GM18858 (cell line): ENCODE results near the gene SNAPC1.

Source experiments
- ATAC-seq: cut with Tn5 transposase; IDR thresholded peaks from one replicate; pipeline ENCODE4 v1.9.1; 2021; ENCODE audit not compliant: unreplicated experiment

Gene SNAPC1

GRCh38 chr14:61805451-61805850 is 43.2 kb downstream of the SNAPC1 start:
- no peak for ATAC-seq

- ATAC-seq = no peak
Measured at GRCh38 chr14:61811882-61812346, 49.7 kb downstream of the SNAPC1 start.

DNA sequence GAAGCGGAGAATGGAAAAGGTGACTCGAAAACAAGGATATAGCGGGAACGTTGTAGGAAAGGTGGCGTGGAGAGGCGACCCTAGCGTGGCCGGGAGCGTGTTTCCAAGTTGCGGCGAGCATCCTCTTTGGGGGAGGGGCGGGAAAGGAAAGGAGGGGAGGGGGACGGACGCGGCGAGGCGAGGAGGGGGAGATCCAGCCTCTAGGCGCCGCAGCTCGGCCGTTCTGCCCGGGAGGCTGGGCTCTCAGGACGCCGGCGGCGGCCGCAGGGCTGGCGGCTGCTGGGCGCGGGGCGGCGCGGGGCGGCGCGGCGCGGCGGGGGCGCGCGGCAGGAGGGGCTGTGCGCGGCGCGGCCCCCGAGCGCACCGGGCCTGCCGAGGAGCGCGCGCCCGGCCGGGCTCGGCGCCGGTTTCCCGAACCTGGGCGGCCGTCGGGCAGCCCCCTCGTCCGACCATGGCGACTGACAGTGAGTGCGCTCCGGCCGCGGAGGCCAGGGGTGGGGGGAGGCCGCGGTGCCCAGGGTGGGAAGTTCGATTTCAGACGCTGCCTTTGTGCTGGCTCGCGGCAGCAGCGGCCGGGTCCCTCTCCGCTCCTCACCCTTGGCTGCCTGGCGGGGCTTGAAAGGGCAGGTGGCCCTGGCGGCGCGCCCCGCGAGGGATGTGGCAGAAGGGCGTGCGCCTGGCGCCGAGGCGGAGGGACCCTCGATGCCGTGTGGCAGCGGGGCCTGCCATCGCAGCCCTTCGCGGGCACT is 50.3 kb downstream of the SNAPC1 start, which contains the start of gene SYT16:
Gene SYT16, plus strand, starts transcription at position 357 of the 749 bp plus-strand sequence.
- ATAC-seq = no peak

- ATAC-seq = no peak
Measured at GRCh38 chr14:61813096-61813606, 50.9 kb downstream of the SNAPC1 start.

- no peak for ATAC-seq
Measured at GRCh38 chr14:61822458-61822857, 60.2 kb downstream of the SNAPC1 start.

GRCh38 chr14:61832783-61833182 is 70.6 kb downstream of the SNAPC1 start:
- no peak for ATAC-seq

DNA sequence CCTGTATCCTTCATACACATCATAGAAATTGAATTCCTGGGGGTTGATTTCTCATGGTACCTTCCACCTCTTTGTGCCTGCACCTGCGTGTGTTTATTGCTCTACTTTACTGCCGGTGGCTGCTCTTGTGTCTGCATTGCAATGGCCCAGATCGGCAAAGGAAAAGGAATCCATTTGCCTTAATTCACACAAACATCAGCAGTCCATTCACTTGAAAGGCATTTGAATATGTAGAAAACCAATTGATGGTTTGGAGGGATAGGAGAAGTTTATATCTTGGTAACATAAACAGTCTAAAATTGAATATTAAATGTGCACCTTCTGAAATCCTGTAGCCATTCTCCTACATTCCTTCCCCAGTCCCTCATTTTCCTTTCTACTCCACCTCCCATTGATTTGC is 74.0 kb downstream of the SNAPC1 start:
- no peak for ATAC-seq

- no peak for ATAC-seq
Measured at GRCh38 chr14:61836807-61837206, 74.6 kb downstream of the SNAPC1 start.

GRCh38 chr14:61837336-61838229 is 75.4 kb downstream of the SNAPC1 start:
- peak; percentile 89 for ATAC-seq

DNA sequence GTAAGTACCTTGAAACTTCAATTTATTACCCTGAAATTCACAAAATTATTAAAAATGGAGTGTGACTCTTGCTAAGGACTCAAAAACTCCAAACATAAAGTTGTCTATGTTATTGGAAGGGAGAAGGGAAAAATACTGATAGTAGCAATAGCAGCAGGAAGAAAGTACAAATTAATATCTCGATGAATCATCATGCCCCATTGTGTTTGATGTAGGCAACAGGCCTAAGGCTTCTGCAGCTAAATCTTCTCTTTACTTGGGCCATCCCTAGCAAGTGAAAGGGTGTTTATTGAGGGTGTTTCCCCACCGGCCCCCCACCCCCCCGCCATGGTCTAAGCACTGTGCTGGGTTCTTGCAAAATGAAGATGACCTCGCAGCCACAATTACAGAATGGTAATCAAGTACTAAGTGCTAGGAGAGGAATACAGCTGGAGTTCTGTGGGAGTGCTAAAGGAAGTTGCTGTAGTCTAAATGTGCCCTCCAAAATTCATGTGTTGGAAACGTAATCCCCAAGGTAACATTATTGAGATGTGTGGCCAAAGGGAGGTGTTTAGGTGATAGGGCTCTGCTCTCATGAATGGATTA is 76.5 kb downstream of the SNAPC1 start:
- ATAC-seq = no peak

DNA sequence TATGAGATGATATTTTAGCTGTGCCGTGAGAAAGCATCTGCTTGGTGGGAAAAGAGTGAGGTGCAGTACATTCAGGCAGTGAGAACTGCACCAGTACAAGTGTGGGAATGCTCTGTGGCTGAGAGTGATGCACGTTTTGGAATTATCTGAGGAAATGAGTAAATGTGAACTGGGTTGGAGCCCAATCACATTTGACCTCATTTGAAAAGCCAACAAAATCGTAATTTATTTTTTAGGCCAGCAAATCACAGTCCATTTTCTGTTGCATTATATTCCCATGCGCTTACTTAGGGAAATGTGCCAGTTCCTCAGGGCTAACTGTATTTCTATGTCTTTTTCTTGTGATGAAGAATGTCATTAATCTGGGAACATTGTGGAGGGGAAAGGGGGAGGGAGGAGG is 77.3 kb downstream of the SNAPC1 start:
- no peak for ATAC-seq

DNA sequence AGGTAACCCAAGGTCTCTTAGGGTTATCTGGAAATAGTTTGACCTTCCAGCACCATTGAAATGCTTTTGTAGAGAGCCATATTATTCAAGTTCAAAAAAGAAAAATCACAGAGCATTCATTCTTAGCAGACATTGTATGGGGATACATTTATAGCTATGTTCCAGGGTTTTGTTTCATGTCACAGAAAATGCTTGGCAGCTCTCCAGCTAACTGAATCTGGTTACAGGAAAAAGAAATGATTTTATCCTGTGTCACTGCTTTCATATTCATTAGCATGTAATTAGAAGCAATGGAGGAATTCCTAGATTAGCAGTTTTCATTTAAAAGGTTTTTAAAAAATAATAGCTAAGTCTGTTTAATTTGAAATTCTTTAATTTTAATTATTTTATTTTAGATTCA is 78.9 kb downstream of the SNAPC1 start:
- no peak for ATAC-seq
